ENCODE results near the gene OR9Q1.
"Not testable (repeated sequence)": the region's sequence is repeated elsewhere in the genome, so short reads cannot be mapped to it uniquely, and the experiment has no call there.

The OR9Q1 gene, protein sequence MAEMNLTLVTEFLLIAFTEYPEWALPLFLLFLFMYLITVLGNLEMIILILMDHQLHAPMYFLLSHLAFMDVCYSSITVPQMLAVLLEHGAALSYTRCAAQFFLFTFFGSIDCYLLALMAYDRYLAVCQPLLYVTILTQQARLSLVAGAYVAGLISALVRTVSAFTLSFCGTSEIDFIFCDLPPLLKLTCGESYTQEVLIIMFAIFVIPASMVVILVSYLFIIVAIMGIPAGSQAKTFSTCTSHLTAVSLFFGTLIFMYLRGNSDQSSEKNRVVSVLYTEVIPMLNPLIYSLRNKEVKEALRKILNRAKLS

DNA sequence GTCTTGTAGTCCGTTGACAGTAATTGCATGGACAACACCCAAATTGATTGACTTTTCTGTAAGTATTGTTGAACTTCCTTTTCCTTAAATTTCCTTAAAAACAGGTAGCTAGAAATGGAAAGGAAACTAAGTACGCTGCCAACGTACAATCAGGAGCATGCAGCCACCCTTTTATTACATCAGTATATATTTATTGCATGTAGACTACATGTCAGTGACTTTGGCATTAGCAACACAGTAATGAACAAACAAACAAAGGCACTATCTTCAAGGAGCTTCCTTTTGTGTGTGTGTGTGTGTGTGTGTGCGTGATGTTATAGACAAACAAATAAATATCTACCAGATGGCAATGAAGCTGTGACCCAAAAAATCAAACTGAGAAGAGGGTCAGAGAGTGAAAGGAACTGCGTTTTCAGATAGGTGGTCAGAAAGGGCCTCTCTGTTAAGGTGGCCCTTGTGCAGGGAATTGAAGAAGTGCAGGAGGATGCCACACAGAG lies at the start of gene OR9Q1:
Gene OR9Q1 (plus strand): TSS at position 447 of the 497 bp plus-strand sequence. CDS start 155,564 bp downstream, outside the sequence.
- no peak for DNase-seq

DNA sequence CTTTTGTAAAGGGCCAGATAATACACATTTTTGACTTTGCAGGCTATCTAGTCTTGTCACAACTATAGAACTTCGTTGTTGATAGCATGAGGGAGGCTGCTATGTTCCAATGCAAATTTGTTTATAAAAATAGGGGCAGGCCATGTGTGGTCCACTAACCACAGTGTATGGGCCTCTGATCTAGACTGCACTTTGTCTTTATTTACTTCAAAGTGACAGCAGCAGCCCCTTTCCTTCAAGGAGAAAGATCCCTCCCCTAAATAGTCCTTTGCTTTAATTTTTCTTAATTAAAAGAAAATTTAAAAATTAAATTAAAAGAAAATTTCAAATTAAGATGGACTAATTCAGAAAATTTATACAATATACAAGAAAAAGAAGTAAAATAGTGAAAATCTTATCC lies 49.5 kb upstream of the OR9Q1 start:
- no peak for DNase-seq

DNA sequence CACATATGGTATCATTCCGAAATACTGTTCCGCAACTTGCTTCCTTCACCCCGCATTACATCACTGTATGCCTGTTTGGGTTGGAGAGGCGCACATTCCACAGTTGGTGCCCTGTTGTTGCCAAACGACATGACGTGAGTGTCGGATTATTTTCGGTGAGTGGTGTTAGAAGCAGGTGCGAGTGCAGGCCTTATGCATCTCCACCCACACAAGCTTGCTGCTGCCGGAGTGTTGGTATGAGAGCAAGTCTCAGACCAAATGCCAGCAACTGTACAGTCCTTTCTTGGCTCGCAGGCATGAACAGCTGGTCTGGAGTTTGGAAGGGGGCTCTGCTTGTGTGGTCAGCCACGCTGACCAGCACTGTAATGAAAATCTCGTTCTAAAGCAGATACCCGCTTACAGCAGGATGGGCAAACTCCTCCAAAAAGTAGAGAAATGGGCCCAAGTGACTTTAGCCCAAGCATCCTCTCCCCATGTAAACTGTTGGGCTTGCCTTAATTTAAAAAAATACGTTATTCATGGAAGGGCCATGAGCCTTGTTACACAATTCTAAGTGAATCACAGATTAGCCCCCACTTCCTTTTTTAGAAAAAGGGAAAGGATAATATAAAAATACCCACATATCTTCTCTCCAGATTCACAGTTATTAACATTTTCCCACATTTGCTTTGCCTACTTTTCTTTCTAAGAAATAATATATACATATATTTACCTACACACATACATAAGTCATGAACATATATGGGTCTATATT lies 48.7 kb upstream of the OR9Q1 start:
- DNase-seq: peak in 3 of 56 donors; percentile 2 to 17 (median 8)

- no peak for DNase-seq
Measured at GRCh38 chr11:57977709-57978108, 46.0 kb upstream of the OR9Q1 start.

GRCh38 chr11:57978686-57979531 lies 44.8 kb upstream of the OR9Q1 start:
- DNase-seq: no peak

- DNase-seq: no peak
Measured at GRCh38 chr11:57979532-57980079, 44.1 kb upstream of the OR9Q1 start.

DNA sequence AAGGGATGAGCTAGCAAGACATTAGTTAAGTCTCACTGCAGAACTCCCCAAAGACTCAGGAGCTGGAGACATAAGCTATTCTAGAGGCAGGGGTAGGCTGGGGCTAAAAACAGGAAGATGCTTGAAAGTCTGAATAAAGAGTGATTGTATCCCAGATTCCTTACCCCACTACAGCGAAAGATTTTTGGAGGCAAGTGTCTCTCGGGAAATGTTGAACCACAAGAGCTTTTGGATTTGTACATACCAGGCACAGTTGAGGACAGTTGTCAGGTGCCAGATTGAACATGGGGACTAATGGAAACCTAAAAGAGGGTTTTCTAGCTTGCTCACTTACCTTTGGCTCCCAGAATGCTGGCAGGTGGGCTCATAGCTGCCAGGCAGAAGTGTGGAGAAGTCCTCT lies 43.5 kb upstream of the OR9Q1 start:
- no peak for DNase-seq

DNA sequence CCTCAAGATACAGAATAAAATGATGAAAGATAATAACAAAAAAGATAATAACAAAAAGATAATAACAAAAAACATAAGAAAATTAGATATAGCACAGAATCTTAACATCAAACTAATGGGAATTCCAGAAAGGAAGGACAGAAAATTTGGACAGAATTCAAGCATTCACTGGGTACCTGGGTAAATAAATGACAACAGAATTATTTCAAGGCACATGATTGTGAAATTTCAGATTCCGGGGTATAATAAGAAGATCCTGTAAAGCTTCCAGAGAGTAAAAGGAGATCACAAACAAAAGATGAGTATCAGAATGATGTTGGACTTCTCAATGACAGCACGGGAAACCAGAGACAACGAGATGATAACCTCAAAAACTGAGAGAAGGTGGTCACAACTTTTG lies 42.1 kb upstream of the OR9Q1 start:
- DNase-seq: no peak

DNA sequence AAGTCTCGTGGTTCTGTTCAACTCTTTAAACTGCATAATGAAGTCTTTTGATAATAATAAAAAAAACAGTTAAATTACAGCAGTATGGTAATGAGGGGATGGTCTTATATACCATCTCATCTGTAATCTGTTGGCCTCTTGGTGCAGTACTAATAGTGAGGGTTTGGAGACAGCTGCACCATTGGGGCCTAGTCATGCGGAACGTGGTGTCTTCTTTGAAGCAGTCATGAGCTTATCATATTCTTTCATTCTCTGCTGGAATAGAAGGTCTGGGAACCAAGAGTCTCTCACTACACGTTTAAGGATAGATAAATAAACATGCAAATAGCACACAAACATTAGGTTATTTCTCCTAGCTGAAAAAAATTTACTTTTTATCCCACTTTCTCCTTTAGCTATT lies 40.9 kb upstream of the OR9Q1 start:
- no peak for DNase-seq

DNA sequence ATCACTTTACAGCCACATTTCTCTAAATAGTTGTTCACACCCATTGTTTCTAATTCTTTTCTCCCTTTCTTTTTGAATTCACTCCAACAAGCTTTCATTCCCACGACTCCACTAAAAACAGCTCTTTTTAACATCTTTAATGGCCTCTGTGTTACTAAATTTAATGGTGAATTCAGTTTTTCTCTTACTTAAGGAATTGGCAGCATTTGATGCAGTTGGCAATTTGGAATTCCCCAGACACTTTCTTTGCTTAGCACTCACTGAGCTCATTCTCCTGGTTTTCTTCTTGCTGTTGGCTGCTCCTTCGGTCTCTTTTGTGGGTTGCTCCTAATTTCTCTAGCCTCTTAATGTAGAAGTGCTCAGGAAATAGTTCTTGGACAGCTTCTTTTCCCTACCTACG lies 40.5 kb upstream of the OR9Q1 start:
- peak in 7 of 56 donors; percentile 4 to 32 (median 9) for DNase-seq

- DNase-seq: not testable (repeated sequence)
Measured at GRCh38 chr11:57999523-57999922, 24.2 kb upstream of the OR9Q1 start.

DNA sequence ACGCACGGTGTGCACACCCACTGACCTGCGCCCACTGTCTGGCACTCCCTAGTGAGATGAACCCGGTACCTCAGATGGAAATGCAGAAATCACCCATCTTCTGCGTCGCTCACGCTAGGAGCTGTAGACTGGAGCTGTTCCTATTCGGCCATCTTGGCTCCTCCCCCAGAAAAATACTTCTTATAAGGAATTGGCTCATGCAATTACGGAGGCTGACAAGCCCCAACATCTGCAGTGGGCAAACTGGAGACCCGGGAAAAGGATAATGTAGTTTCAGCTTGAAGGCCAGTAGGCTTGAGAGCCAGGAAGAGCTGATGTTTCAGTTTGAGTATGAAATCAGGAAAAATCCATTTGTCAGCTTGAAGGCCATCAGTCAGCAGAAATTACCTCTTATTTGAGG lies 23.7 kb upstream of the OR9Q1 start:
- DNase-seq: not testable (repeated sequence)

- DNase-seq: no peak
Measured at GRCh38 chr11:58000699-58001098, 23.0 kb upstream of the OR9Q1 start.

DNA sequence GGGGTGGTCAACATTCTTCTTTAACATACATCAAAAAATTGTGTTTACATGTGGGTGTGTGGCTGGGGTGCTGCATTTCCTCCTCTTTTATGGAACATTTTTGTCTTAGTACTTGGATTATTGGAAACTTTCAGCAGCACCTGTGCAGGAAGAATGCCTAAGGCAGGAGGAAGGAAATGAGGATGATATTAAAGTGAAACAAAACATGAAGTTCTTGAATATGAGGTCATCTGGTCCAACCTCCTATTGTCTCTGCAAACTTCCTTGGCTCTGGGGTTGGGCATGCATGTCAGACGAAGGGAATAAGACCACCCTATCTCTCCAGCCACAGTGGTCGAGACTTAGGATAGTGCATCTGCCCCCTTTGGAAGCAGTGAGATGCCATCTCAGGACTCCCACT lies 20.6 kb upstream of the OR9Q1 start:
- no peak for DNase-seq

- no peak for DNase-seq
Measured at GRCh38 chr11:58003591-58003990, 20.1 kb upstream of the OR9Q1 start.

GRCh38 chr11:58004664-58005063 lies 19.0 kb upstream of the OR9Q1 start:
- DNase-seq: no peak

DNA sequence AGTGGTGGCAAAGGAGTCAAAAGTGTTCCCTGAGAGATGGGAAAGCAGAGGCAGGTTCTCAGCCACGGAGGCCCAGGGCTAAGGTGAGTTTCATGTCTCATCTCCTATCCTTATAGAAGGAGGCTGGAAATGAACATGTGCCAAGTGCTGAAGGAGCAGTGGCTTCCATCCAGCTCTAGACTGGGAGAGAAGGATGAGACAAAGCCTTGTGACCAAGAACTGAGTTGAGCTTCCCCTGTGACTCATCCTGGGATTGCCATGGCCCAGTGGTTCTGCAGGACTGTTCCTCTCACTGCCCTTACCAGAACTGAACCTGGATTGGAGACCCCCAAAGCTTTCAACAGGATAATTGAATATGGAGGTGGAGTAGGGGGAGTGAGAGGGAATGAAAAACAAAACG lies 16.7 kb upstream of the OR9Q1 start:
- no peak for DNase-seq

DNA sequence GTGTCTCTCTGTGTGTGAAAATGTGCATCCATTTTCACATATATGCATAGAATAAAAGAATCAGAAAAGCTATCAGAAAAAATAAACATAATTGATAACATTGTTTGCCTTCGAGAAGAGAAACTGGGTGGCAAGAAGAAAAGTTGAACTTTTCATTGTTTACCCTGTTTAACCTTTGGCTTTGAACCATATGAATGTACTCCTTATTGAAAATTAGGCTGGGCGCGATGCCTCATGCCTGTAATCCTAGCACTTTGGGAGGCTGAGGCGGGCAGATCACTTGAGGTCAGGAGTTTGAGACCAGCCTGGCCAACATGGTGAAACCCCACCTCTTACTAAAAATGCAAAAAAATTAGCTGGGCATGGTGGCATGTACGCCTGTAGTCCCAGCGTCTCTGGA lies 11.9 kb upstream of the OR9Q1 start:
- no peak for DNase-seq

DNA sequence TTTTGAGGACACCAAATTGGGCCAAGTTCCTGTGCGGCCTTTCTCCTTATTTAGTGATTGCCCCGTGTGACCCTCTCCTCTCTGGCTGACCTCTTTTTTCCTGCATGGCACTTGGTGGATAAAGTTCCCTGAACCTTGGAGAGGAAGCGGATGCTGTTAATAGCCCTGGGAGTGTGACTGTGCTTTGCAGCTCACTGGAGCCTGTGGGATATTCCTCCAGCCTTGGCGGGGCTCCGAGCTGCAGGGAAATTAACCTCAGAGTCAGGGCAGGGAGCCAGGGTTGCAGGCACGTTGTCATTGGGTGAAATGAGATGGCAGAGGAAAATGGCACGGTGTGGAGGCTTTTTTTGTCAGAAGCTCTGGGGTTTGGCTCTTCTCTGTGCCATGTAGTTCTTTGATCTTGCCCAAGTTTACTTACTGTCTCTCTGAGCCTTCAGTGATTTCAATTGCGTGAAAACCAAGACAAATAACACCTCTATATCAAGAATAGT lies 965 bp downstream of the OR9Q1 start:
- peak in 2 of 56 donors; percentile 4 to 23 for DNase-seq

- no peak for DNase-seq
Measured at GRCh38 chr11:58027341-58027740, 3.7 kb downstream of the OR9Q1 start.

Data from amygdala (tissue), 56 donors.